Prostate gland (tissue), 2 donors: ENCODE data around the gene NF2.
"Not testable (repeated sequence)": the region's sequence is repeated elsewhere in the genome, so short reads cannot be mapped to it uniquely, and the experiment has no call there.

Experiments
- CTCF ChIP-seq, 4 experiments: fragments of 200-600 bp in 2 of 4; fragments of 450-650 bp in 2 of 4; sonication (generic) in 2 of 4; IDR thresholded peaks; 1 replicate in 3 of 4; 2 replicates in 1 of 4; pipeline ENCODE4 v1.5.1; 2016 to 2019; ENCODE audit warnings: antibody characterized with exemption in 4 of 4, mild to moderate bottlenecking in 2 of 4, moderate library complexity in 2 of 4
- POLR2A ChIP-seq: fragments of 450-650 bp; IDR thresholded peaks from one replicate; pipeline ENCODE4 v1.6.1; 2016; ENCODE audit warnings: antibody characterized with exemption, mild to moderate bottlenecking

DNA sequence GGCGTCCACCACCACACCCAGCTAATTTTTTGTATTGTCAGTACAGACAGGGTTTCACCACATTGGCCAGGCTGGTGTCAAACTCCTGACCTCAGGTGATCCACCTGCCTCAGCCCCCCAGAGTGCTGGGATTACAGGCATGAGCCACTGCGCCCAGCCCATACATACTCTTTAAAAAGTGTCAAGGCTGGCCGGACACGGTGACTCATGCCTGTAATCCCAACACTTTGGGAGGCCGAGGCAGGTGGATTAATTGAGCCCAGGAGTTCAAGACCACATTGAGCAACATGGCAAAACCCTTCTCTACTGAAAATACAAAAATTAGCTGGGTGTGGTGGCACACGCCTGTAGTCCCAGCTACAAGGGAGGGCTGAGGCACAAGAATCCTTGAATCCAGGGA is 9.0 kb upstream of the NF2 start:
- not testable (repeated sequence) for TF ChIP-seq CTCF (IDR thresholded peaks at IDR 0.05); POLR2A
